ENCODE data around the gene RXRA.

DNA sequence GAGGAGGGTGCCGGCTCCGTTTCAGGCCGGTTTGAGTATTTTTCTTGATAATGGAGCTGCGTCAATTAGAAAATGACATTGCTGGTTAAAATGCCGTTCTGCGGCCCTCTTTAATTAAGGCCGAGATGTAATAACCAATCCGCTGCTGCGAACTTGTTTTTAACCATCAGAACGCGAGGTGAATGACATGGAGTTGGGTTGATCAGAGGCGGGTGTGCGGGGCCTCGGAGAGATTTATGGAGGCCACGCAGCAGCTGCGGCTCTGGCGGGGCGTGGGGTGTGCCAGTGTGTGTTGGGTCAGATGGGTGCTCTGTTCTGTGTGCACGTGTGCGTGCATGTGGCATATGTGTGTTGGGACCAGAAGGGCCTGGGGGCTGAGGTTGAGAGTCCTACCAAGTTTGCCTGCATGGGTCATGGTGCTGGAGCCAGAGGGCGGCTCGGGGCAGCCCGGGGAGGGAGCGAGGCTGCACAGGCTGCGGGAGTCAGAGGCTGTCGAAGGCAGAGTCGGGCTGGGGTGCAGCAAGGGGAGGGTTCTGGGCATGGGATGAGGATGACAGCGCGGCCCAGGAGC is 25.4 kb downstream of the RXRA start:
- TF ChIP-seq, protein P1, sequence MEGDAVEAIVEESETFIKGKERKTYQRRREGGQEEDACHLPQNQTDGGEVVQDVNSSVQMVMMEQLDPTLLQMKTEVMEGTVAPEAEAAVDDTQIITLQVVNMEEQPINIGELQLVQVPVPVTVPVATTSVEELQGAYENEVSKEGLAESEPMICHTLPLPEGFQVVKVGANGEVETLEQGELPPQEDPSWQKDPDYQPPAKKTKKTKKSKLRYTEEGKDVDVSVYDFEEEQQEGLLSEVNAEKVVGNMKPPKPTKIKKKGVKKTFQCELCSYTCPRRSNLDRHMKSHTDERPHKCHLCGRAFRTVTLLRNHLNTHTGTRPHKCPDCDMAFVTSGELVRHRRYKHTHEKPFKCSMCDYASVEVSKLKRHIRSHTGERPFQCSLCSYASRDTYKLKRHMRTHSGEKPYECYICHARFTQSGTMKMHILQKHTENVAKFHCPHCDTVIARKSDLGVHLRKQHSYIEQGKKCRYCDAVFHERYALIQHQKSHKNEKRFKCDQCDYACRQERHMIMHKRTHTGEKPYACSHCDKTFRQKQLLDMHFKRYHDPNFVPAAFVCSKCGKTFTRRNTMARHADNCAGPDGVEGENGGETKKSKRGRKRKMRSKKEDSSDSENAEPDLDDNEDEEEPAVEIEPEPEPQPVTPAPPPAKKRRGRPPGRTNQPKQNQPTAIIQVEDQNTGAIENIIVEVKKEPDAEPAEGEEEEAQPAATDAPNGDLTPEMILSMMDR (IDR thresholded peaks at IDR 0.05; ENCODE audit: insufficient read depth, low read length, poor library complexity, severe bottlenecking): no peak
- no peak for TF ChIP-seq EZH2phosphoT487 (conservative IDR thresholded peaks at IDR 0.05; ENCODE audit: low read length)

All from SU-DHL-6 (cell line).